ENCODE measurements around the gene CCT4.
"Not testable (repeated sequence)": the region's sequence is repeated elsewhere in the genome, so short reads cannot be mapped to it uniquely, and the experiment has no call there.

DNA sequence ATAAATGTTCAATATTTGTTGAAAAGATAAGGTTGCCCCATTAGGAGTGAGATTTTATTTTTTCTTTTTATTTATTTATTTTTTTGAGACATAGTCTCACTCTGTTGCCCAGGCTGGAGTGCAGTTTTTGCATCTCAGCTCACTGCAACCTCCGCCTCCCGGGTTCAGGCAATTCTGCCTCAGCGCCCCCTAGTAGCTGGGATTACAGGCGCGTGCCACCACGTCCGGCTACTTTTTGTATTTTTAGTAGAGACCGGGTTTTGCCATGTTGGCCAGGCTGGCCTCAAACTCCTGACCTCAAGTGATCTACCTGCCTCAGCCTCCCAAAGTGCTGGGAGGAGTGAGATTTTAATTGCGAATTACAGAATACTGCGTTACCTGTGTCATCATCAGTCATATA lies 37.2 kb downstream of the CCT4 start:
- TF ChIP-seq, protein P1, sequence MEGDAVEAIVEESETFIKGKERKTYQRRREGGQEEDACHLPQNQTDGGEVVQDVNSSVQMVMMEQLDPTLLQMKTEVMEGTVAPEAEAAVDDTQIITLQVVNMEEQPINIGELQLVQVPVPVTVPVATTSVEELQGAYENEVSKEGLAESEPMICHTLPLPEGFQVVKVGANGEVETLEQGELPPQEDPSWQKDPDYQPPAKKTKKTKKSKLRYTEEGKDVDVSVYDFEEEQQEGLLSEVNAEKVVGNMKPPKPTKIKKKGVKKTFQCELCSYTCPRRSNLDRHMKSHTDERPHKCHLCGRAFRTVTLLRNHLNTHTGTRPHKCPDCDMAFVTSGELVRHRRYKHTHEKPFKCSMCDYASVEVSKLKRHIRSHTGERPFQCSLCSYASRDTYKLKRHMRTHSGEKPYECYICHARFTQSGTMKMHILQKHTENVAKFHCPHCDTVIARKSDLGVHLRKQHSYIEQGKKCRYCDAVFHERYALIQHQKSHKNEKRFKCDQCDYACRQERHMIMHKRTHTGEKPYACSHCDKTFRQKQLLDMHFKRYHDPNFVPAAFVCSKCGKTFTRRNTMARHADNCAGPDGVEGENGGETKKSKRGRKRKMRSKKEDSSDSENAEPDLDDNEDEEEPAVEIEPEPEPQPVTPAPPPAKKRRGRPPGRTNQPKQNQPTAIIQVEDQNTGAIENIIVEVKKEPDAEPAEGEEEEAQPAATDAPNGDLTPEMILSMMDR (IDR thresholded peaks at IDR 0.05), result not testable (repeated sequence)
- not testable (repeated sequence) for TF ChIP-seq POLR2A (IDR thresholded peaks at IDR 0.05)
